GM21786 (cell line): ENCODE data around the gene GHRL.
"Not testable (repeated sequence)": the region's sequence is repeated elsewhere in the genome, so short reads cannot be mapped to it uniquely, and the experiment has no call there.

Experiments used
- ATAC-seq: cut with Tn5 transposase; IDR thresholded peaks from one replicate; pipeline ENCODE4 v1.9.1; 2021; ENCODE audit not compliant: unreplicated experiment

The GHRL gene

GRCh38 chr3:10300087-10300486, 7.3 kb upstream of the GHRL start:
- no peak for ATAC-seq

DNA sequence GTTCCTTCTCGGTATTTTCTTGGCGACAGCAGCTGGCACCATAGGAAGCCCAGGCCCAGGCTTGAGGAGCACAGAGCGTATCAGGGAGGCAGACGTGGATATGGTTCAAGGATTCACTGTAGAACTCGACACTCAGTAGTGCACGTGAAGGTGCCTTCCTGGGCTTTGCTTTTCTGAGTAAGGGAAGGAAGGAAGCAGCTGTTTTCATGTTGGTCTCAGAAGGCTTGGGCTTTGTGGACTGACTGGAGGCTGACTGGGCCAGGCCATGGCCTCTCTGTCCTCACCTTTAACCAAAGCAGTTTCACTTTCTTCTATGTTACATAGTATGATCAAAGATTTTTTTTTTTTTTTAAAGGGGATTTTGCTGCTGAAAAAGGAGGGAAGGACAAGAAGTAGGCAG, 6.9 kb upstream of the GHRL start:
- ATAC-seq: peak; percentile 89

GRCh38 chr3:10299175-10299574, 6.4 kb upstream of the GHRL start:
- ATAC-seq: no peak

- not testable (repeated sequence) for ATAC-seq
Measured at GRCh38 chr3:10298064-10298463, 5.3 kb upstream of the GHRL start.

DNA sequence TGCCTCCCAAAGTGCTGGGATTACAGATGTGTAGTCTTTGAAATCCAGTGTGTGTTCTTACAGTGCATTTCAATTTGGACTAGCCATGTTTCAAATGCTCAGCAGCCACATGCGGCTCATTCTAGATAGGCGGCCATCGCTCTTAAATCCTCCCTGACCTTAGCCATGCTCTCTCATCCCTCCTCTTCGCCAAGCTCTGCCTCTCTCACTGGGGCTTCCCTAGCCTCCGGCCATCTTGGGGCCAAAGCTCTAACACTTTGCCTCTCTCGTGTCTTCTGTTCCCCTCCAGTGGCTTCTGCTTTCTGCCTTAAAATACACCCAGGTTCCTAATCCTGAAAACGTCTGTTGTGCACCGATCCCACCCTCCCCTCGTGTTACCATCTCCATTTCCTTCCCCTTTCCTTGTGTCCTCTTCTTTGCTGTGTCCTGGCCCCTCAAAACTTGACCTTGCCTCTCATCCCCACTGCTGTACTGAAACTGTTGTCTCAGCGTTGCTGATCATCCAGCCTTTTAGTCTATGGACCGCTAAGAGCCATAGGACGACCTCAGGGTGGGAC, 1.4 kb upstream of the GHRL start:
- no peak for ATAC-seq

- ATAC-seq: no peak
Measured at GRCh38 chr3:10291641-10292040, 1.1 kb downstream of the GHRL start.

DNA sequence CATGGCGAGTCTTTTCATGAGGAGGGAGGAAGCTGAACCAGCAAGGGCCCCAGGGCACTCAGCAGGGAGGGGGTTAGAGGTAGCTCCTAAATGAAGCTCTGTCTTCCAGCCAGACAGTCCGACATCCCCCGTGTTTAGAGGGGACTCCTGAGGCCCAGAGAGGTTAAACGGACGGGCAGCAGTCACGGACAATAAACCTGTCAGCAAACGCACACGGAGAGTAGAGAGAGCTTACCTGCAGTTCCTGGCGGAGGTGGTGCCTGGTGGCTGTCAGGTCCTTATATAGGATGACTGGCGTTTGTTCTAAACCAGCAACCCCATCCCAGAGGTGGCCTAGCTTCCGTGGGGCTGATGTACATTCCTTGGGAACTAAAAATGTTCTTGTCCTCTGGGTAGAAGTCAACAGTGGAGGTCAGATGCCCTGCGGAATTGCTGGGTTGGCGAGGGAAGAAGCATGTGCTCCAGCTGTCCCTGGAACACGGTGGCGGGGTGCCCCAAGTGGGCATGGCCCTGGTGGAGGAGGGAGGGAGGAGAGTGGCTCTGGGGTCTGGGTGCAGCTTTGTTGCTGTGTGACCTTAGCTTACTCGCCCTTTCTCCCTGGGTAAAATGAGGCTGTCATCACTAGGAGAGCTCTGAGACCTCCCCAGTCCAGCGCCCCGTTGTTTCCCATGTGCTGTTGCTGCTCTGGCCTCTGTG, 2.1 kb downstream of the GHRL start:
- ATAC-seq: no peak

- no peak for ATAC-seq
Measured at GRCh38 chr3:10289787-10290355, 2.9 kb downstream of the GHRL start.

DNA sequence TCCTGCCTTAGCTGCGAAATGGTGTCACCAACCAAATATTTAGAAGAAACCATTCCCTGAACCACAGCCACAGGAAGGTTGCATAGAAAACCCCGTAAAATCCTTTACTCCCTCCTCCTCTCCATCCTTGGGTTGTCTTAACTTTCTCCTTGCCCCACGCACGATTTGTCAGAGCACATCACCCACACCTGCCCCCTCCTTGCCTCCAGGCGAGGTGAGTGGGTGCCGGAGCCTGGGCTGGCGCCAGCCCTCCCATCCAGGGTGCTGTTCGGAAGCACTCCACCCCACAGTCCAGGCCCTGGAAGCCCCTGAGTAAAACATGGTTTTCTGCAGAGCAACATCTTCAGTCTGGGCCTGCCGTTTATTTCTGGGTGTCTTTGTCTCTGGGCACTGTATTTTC, 3.7 kb downstream of the GHRL start:
- no peak for ATAC-seq

DNA sequence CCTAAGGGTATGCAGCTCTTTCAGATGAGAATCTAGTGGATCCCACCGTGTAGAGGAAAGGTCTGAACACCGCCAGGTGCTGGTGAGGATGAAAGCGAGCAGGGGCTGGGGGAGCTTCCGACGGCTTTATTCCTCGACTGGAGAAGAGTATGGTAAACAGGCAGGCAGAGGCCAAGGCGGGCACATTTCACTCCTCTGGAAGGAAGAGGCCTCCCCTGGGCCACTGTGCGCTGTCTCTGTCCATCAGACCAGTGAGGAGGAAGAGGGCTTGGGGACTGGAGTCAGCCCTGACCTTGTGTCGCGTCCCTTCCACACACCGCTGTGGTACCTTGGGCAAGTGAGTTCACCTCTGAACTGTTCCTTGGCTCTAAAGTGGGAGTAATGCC, 4.2 kb downstream of the GHRL start:
- ATAC-seq: no peak

DNA sequence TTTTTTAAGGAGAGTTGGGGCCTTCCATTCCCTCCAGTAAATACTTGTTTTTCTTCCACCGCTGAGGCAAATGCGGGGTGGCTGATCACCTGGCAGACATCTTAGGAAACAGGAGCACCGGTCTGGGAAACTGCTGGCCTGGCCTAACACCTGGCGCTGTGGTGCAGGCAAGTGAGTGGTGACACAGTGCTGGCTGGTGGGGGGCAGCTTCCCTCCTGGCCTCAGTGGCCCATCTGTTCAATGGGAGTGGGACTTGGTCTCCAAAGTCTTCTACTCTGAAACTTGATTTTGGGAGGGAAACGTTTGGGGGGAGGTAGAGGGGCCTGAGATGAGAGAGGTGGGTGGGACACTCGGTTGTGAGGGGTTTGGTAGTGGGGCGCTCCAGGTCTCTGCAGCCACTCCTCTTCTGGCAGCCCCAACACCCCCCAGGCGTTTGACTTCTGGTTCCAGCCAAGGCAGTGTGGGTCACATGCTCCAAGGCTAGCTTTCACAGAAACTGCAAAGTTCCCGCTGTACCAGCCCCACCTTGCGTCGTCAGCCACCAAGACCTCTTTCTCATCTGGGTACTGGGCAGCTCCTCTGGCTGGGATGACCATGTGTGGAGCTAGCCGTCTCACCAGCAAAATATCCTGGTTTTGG, 4.7 kb downstream of the GHRL start:
- no peak for ATAC-seq

GRCh38 chr3:10286596-10287295, 6.0 kb downstream of the GHRL start:
- ATAC-seq: no peak

DNA sequence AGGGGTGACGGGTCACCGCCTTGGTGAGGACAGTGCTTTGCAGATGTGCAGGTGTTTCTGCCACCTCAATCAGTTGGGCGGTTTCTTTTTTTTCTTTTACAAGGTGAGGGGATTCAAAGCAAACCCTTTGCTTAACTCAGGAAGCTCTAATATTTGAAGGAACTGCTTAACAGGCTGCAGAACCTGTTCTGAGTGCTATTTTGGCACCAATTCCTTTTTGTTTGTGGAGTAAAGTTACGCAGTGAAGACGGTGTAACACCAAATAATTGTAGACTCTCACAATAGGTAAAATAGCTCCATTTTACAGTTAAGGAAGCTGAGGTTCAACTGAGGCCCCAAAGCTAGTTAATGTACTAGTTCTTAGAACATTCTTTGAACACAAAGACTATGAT, 6.6 kb downstream of the GHRL start:
- no peak for ATAC-seq

DNA sequence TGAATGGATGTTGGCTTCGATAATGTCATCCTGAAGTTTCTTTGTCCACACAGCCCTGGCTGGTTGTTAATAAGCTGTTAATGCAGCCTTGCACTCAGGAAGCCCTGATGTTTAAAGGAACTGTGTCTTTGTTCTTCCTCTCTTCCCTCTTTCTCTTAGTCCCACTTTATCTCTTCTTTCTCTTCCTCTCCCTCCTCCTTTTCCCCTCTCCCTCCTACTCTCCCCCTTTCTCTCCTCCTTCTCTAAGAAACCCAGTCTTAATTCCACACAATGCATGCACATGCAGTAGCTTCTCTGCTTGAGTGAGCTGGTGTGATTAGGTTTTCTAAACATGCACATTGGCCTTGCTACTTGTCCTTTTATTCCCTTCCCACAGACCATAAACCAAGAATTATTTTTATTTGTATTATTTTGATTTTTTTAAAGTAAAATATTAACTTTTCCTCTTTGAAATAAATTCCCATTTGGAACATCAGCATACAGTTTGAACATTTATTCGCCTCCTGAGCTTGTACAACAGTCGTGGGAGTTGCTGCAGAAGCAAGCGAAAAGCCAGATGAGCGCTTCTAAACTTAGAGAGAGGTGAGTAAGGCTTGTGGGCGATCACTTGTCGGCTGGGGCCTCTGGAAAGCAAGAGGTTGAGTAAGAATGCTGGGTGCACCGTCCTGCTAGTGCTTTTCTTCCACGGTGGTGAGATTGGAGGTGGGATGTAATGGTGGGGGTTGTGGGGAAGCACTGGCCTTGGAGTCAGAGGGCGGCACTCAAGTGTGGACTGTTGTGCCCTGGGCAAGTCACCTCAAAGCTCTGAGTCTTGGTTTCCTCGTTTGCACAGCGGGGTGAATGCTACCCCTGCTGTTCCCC, 7.2 kb downstream of the GHRL start:
- no peak for ATAC-seq

- peak; percentile 37 for ATAC-seq
Measured at GRCh38 chr3:10284496-10284895, 8.3 kb downstream of the GHRL start.

DNA sequence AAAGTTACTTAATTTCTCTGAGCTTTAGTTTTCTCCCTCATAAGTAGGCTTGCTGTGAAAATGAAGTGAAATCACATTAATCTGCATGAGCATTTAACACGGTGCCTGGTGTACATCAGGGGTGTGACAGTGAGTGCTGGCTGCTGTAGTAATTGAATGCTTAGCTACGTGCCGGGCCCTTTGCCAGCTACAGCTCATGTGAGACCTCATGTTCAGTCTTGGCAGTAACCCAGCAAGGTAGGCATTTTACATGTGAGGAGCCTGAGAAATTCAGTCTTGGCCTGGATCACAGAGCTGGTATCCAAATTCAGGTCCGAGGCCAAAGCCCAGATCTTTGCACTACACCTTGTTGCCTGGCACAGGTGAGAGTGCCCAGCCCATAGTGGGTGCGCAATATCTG, 9.1 kb downstream of the GHRL start:
- no peak for ATAC-seq

GRCh38 chr3:10281951-10282350, 10.8 kb downstream of the GHRL start:
- no peak for ATAC-seq

DNA sequence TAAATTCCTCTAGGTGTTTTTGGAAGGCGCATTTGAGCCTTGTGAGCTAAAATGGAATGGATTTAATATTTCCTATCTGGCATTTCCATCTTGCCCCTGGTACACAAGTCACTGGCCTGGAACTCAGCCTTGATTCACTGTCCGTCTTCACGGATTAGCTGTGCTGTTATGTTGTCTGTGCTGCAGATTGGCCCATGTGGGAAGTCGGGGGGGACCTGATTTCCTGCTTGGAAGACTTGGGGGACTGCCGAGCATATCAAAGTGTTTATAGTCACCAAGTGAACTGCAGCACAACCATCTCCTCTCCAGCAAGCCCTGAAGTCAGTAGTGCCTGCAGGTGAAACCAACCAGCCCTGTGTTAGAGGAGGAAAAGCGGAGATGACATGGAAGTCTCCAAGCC, 12.2 kb downstream of the GHRL start:
- ATAC-seq: no peak

GRCh38 chr3:10280177-10280529, 12.6 kb downstream of the GHRL start:
- ATAC-seq: no peak

- no peak for ATAC-seq
Measured at GRCh38 chr3:10279384-10280176, 13.2 kb downstream of the GHRL start.
